NCI-H82 (cell line): ENCODE measurements around the gene R3HCC1L.
A peak's percentile ranks its signal among the peaks of the same experiment; 100 is the strongest.

ENCODE experiments used
- DNase-seq: peaks from one replicate; lab custom pipeline; 2025; lab: John Stamatoyannopoulos, UW

Gene R3HCC1L

DNA sequence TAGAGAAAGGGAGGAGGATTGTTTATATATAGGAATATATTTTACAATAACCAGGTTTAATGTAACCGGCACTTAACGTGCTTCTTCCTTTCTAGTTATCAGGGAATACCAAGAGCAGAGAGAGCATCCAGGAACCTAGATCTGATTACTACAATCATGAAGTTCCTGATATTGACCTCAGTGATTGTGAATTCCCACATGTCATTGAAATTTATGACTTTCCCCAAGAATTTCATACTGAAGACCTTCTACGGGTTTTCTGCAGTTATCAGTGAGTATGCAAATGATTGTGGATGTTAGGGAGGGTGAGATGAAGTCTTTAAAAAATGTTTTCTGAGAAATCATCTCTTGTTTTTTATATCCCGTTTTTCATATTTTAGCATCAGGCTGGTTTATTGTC, 97.0 kb downstream of the R3HCC1L start:
- no peak for DNase-seq

DNA sequence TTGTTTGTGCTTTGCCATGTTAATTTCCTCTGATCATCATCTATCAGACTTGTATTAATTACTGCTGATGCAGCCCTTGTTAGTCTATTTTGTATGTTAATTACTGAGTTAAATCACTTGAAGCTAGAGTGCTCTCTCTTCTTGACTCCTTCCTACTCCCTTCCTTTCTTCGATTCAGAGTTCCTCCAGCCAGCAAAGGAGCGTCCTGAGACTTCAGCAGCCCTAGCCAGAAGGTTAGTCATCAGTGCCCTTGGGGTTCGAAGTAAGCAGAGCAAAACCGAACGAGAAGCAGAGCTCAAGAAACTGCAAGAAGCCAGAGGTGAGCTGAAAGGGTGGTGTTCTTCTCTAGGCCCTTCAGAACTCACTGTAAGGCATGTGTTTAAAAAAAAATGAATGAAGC, 101.4 kb downstream of the R3HCC1L start:
- DNase-seq = no peak

DNA sequence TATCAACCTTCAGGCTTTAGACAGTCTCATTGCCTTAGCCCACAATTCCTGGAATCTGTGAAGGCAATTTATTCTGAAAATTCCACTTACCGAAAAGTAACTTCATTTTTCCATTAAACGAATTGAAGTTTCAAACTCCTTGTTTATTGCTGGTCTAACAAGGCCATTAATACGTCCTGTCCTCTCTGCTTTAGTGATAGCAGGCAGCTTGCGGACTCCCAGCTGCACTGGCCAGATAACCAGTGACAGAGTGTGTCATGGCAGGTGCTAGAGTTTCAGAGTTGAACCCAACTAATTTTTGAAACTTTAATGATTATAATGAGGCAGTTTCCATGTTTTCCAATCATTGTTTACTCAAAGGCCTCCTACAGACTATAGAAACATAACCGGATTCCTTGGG, 102.4 kb downstream of the R3HCC1L start:
- no peak for DNase-seq

DNA sequence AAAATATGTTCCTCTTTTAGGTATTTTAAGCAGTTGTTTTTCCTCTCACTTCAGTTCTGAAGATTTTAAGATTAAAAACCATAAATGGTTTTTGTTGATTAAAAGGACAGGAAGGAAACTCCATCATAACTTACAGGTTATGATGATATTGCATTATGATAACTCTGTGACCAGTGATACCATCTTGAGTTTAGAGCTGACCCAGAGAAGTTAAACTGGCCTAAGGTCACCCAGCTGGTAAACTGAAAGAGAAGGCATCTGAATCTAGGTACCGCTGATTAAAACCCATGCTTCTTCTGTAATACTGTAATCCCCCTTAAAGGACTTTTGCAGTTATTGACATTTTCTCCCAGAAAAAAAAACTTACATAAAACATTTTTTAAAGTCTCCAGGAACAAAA, 103.9 kb downstream of the R3HCC1L start:
- no peak for DNase-seq

DNA sequence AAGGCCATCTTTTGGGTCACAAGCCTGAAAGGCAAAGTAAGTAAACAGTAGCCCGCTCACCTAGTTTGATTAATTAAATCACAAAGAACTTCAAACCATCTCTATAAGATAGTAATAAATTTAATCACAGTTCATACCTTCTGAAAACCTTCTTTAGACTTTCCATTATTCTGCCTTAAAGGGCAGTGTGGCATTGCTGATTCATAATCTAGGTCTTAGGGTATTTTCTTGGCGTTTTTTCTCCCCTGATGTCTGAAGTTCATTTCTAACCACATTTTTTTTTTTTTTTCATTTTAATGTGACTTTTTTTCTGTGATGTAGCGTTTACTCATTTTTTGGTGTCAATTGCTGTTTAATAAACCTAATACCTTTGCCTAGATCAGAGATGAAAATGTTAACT, 106.1 kb downstream of the R3HCC1L start:
- DNase-seq = no peak

DNA sequence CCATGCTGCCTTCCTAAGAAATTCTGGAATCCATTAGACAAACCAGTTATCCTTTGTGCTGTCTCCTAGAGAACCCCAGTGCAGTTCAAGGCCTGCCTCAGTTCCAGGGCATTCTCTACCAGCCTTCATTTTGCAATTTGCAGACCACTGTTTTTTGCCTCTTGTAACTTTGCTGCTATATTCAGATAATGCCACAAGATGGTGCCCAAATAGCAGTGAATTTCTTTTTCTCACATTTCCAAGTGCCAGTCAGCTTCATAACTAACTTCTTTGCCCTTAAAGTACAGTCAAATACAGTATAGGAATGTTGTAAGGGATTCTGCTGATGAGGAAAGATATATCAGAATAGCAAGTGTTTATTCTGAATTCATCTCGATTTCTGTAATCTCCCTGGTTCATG, 108.4 kb downstream of the R3HCC1L start:
- peak; percentile 27 for DNase-seq

DNA sequence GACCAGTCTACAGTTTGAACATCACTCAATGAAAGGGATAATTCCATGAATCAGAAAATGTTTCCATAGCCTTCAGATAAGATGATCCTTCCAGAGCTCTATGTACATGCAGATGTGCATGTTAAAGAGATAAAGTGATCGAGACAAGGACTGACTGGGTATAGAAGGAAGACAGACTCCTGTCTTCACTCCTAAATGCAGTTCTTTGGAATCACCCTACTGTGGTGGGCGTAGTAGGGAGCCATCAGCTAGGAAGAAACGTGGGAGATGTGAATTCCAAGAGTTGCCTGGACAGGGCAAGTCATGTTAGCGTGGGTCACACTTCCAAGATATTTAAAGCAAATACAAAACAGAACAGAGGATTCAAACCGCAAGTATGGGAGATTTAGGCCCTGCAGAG, 109.7 kb downstream of the R3HCC1L start:
- DNase-seq = no peak

DNA sequence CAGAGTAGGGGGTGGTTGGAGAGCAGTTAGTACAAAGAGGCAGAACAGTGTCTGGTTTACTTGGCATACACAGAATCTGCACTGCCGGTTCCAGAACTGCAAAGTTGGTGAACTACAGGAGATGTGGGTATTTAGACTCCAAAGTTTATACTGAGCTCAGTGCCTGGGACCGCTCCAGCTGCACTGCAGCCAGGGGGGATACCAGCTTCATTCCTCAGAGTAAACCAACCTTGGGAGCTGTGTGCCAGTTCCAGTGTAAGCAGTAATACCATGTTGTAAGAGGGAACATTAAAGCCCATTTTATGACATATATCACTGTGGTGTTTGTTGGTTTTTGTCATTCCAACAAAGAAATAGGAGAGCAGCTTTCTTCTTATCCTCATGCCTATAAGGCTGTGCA, 110.1 kb downstream of the R3HCC1L start:
- DNase-seq = no peak

DNA sequence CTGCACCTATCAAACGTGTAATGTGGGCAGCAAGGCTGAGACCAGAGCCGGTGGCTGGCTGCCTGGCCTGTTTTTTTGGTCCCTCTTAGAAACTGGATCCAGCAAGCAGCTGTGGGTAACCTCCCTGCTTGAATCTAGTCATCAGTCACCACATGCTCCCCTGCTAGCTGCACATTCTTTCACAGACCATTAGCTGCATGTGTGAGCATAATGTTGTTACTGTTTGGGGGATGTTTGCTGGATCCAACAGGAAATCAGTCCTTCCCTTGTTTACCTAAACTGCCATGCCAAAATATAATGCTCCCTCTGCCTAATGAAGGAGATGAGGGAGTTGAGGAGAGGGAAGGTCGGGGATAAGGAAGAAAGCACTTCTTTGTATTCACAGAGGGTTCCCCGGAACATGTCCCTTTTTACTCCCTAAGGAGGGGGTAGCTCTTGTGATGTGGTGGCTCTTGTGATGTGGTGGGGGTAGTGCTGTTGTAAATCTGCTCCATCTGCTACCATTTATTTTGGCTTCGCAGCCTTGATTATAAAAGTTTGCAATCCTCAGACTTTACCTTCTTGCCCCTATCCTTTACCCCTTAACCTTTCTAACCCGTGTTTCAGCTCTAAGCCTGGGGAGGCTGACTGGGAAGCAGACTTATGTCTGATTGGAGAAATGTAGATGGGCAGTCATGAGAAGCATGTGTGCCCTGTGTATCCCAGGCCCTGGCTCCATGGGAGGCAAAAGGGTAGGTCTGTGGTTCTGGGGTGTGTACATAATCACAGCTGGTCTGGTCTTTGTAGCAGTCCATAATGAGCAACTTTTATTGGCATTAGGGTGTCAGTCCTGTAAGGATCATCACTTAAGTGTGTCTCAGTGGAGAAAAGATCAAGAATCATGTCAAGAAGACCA, 112.7 kb downstream of the R3HCC1L start:
- no peak for DNase-seq

DNA sequence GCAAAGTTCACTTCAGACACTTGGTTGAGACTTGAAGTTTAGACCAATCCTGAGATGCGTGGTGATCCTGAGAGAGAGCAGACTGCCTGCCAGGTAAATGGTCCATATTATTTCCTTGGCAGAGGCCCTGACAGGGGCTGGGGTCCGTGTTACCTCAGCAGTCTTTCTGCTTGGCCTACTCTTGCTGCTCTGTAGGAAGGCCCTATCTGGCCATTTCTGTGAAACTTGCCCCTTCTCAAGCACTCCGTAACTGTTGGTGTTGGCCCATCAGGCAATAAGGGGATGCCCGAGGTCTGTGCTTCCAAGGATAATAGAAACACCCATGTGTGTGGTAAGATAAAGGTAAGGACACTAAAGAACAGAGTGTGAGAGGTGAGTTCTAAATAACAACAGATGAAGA, 113.6 kb downstream of the R3HCC1L start:
- DNase-seq = no peak

DNA sequence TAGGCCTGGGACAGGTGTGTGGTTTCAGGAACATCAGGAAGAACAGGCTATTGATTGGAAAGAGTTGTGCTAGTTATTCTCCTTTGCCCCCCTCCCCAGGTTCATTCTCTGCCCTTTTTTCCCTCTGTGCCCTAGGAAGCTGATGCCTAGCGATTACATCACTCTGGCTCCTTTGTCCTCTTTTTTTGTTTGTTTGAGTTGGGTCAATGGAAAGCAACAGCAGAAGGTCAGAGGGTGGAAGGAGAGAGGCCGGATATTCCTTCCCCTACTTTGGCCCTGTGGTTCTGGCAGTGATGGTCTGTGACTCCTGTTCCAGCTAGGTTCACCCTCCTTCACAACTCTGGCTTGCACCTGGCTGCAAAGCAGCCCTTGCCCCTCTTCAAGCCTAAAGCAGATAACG, 114.7 kb downstream of the R3HCC1L start:
- no peak for DNase-seq

DNA sequence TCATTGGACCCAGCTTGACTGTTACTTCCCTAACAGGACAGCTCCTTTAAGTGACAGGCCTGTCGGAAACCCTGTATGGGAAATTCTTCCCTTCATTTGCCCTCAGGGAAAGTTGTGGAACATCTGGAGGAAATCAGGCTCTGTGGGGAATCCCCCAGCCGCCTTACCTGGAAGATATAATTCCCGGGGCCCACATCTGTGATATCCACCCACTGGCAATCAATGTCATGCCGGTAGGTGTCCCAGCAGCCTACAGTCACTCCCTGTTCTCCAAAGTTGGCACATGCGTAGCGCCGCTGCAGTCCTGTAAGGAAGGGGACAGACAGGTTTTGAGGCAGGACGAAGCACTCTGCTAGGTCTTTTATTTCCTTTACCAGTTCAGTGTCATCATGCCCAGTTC, 116.9 kb downstream of the R3HCC1L start:
- no peak for DNase-seq

DNA sequence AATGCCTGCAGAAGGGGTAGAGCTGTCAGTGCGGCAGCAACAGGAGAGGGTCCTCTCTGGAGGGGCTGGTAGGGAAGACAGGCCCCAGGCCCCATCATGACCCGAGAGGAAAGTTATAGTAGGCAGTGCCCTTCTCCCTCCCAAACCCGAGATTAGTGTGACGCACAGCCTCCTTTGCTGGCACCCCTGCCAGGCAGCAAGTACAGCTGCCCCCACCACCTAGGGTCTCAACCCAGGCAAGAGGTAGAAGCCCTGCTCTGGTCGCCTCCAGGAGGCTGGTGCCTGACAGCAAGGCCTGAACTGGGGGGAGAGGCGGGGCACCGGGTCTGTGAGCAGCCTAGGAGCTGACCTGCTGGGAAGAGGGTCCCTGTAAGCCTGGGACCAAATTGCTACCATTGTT, 118.0 kb downstream of the R3HCC1L start:
- DNase-seq = no peak

DNA sequence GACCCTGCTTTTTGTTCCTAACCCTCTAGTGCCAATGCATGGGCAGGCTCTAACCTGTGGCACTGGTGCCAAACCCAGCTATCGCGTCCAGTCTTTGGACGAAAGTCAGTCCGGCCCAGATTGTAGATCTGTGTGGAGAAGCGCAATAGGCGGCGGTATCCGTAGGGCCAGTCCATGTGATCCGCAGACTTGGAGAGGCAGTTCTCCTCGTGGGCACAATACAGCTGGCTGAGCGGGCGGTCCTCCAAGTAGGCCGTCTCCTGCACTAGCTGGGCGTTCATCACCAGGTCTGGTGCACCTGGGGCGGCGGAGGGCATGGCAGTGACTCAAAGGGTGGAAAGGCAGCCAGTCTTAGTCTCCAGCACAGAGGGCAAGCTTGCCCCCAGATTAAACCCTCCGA, 119.0 kb downstream of the R3HCC1L start:
- no peak for DNase-seq

DNA sequence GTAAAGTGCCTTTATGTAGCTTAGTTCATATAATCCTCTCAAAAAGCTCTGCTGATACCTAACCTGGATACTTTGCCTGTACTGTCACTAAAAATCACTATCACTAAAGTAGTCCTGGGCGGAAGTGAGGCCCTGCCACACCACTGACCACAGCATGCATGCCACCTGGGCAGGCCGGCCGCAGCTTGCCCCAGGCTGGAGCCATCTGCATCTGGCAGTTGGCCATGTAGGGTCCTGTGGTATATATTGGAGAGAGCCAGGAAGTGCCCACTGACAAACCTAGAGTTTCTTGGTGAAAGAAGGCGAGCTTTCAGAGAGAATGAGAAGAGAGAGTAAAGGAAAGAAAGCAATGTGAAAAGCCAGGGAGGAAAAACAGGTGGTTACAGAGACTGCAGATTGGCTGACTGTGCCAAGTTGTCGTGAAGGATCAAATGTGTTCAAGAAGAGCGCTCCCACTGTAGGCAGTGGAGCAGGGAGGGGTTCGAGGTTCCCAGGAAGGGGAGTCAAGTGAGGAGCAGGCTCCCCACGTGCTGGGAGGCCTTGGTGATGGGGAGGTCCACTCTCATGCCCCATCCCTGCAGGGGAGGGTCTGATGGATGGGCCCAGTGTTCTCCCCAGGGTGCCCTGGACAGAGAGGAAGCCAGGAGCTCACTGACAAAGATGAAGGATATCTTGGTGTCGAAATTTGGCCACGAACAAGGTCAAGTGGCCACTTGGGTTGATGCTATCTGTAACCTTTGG, 119.9 kb downstream of the R3HCC1L start:
- no peak for DNase-seq

DNA sequence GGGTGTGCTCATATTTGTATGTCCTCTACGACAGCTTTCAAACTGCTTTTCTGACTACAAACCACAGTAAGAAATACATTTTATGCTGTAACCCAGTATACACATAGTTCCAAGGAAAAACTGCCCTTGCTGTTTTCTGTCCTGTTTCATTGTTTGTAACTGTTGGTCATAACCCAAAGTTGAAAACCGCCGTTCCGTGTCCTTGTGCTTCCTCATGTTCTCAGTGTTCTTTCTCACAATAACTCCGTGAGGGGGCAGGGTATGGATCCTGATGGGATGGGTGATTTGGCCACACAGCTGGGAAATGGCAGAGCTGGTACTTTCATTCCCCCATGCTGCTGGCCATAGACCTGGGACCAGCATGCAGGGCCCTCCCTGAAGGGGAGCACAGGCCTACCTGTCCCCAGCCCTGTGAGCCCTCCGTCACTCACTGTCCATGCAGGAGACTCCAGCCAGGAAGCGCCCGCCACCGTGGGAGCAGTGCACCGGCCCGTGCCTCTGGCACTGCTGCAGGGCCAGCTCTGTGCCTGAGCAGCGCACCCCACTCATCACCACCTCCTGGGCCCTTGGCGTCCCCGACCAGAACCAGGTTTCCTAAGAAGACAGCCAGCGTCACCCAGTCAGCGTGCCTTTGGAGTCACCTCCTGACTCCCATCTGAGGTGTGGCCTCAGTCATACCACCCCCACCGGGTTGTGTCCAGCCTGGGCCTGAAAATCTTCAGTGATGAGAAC, 120.9 kb downstream of the R3HCC1L start:
- no peak for DNase-seq

DNA sequence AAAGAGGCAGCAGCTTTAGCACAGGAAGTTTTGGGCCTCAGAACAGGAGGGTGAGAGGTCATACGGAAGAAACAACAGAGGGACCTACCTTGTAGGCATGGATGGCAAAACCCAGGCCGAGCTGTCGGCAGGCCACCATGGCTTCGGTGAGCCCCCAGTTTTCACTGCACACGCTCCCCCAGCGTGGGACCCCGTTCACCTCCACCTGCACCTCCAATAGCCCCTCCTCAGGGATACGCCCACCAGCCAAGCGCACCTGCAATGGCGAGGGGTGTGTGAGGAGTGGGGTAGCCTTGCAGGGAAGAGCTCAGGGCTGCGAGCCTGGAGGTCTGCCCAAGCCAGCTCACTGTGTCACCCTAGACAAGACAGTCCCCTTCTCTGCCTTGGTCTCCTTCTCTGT, 122.2 kb downstream of the R3HCC1L start:
- no peak for DNase-seq

DNA sequence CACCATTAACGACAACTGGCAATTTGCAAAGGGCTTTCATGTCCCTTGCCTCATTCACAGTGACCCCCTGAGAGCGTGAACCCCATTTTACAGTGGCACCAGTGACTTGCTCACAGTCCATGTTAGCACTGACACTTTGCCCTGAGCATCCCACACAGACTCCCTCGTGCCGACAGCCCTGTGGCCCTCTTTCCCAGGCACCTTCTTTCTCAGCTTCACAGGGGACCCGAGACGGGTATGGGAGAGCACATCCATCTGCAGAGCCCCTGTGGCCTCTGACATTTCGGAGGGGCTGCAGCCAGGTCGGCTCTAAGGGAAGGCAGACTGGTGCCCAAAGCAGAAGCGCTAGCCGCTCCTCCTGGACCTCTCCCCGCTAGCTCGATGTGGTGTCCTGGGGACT, 122.7 kb downstream of the R3HCC1L start:
- DNase-seq = no peak

DNA sequence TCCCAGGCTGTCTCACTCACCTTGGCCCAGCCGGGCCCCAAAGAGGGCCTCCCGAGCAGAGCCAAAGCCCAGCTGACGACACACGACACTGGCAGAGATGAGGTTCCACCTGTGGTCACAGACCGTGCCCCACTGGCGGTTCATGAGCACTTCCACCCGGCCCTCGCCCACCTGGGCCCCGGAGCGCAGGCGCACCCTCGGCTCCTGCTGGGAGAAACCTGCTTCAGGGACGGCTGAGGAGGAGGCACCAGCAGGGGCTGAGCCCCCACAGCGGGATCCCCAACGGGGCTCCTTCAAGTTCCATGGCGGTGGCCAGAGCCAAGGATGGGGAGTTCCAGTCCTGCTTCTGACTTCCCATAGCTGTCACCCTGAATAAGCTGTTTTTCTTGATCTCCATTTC, 123.5 kb downstream of the R3HCC1L start:
- DNase-seq = no peak

DNA sequence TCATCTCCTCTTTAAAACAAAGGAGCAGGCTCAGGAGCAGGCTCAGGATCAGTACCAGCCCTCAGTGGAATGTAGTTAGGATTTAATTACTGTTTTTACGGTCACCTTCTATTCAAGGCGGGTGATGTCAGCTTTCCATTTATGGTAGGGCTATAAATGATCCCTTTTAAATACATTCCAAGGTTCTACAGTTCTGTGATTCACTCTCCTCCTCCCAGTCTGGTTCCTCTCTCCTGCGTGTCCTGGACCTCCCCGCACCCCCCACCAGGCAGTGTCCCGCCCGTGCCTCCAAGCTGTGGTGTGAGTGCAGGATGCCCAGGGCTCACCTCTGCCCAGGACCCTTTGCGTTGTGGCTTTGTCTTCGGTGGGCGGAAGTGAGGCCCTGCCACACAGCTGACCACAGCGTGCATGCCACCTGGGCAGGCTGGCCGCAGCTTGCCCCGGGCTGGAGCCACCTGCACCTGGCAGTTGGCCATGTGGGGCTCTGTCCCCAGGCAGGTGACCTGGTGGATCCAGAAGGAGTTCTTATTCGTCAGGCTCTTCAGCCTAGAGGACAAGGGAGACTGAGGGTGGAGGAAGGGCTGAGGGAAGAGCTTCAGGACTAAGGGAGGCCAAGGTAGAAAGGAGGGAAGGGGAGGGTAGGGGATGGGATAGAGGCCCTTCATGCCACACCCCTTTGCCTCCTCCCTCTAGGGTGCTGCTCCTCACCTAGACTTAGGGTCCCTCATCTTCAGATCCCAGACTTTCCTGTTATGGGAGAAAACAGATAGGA, 124.4 kb downstream of the R3HCC1L start:
- no peak for DNase-seq

DNA sequence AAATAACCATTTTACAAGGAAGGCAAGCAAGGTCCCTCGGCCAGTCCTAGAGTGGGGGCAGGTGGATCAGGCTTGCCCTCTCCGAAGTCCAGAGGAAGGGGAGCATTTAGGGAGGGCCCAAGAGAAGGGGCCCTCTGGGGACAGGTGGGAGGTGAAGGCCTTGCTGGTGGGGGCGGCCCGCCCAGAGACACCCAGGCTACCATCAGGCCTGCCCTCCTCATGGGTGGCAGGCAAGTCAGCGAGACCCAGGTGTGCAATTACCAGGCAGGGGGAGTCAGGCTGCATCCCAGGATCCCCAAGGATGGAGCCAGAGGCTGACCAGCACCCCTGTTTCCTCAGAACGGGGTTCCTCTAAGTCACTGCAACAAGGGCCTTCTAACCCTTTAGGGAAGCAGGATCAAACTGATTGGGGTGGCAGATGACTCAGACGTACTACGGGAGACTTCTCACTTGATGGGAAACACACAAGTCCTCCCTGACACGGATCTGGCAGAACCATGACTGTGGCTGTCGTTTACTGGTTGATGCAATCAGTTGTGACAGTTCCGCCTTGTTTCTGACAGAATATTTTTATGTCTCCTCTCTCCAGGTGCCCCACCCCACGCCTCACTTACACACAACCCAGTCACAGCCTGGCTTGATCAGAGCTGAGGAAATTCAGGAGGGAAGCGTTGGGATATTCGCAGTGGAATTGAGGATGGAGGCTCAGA, 125.3 kb downstream of the R3HCC1L start:
- no peak for DNase-seq
